GM23248 (cell line): Measurements from ENCODE around the gene THOC6. TPM values are rescaled to one million over a fixed set of nuclear protein-coding genes. Genes with fewer than 3 reads are reported as not detected.

ENCODE experiments used
- DNase-seq: peaks from one replicate; pipeline ENCODE4 v3.0.0-alpha.2; 2015
- H2AFZ ChIP-seq: fragments of 200-600 bp; sonication (generic); 2 replicates; pipeline ENCODE4 v1.6.1; 2016; ENCODE audit warnings: antibody characterized with exemption
- H3F3A ChIP-seq: fragments of 200-600 bp; sonication (generic); 2 replicates; pipeline ENCODE4 v1.6.1; 2016; ENCODE audit warnings: mild to moderate bottlenecking, antibody characterized with exemption, mixed run types; ENCODE audit not compliant: insufficient read depth
- H3K27ac ChIP-seq: fragments of 200-600 bp; sonication (generic); 2 replicates; pipeline ENCODE4 v1.5.1; 2016; ENCODE audit warnings: mild to moderate bottlenecking
- H3K27me3 ChIP-seq: fragments of 200-600 bp; sonication (generic); replicated peaks from 2 replicates; pipeline ENCODE4 v1.6.1; 2016; ENCODE audit warnings: mild to moderate bottlenecking; ENCODE audit not compliant: insufficient read depth
- H3K36me3 ChIP-seq: fragments of 200-600 bp; sonication (generic); 2 replicates; pipeline ENCODE4 v1.6.1; 2016; ENCODE audit warnings: low read depth, mild to moderate bottlenecking
- H3K4me1 ChIP-seq: fragments of 200-600 bp; sonication (generic); 2 replicates; pipeline ENCODE4 v1.6.1; 2016; ENCODE audit warnings: mild to moderate bottlenecking; ENCODE audit not compliant: insufficient read depth
- H3K4me2 ChIP-seq: fragments of 200-600 bp; sonication (generic); one replicate; pipeline ENCODE4 v1.6.1; 2016; ENCODE audit warnings: mild to moderate bottlenecking; ENCODE audit not compliant: unreplicated experiment
- H3K4me3 ChIP-seq: fragments of 200-600 bp; sonication (generic); 2 replicates; pipeline ENCODE4 v1.5.1; 2016; ENCODE audit warnings: mild to moderate bottlenecking
- H3K79me2 ChIP-seq: fragments of 200-600 bp; sonication (generic); 2 replicates; pipeline ENCODE4 v1.6.1; 2016; ENCODE audit warnings: mild to moderate bottlenecking; ENCODE audit not compliant: insufficient read depth
- H3K9ac ChIP-seq: fragments of 200-600 bp; sonication (generic); 2 replicates; pipeline ENCODE4 v1.6.1; 2016; ENCODE audit warnings: mild to moderate bottlenecking
- H3K9me2 ChIP-seq: fragments of 200-600 bp; sonication (generic); 2 replicates; pipeline ENCODE4 v1.6.1; 2016; ENCODE audit warnings: mixed run types, mild to moderate bottlenecking, moderate library complexity; ENCODE audit not compliant: insufficient read depth
- H3K9me3 ChIP-seq: fragments of 200-600 bp; sonication (generic); one replicate; pipeline ENCODE4 v1.6.1; 2017; ENCODE audit warnings: low read depth
- H4K20me1 ChIP-seq: fragments of 200-600 bp; sonication (generic); 2 replicates; pipeline ENCODE4 v1.6.0; 2016; ENCODE audit not compliant: insufficient read depth
- EZH2 ChIP-seq: fragments of 200-600 bp; sonication (generic); IDR thresholded peaks from 2 replicates; pipeline ENCODE4 v1.6.1; 2018; ENCODE audit warnings: antibody characterized with exemption, mild to moderate bottlenecking; ENCODE audit not compliant: insufficient read depth, poor library complexity, severe bottlenecking
- EZH2phosphoT487 ChIP-seq: fragments of 200-600 bp; sonication (generic); IDR thresholded peaks from 2 replicates; pipeline ENCODE4 v1.6.1; 2018; ENCODE audit warnings: antibody characterized with exemption, moderate library complexity, mild to moderate bottlenecking, low read depth; ENCODE audit not compliant: insufficient read depth
- WGBS, 2 experiments: methylation state at CpG; one replicate each; pipeline ENCODE4 v1.1.6; 2015 to 2017; ENCODE audit warnings: low lambda C conversion rate in 2 of 2, low coverage in 1 of 2; ENCODE audit errors: missing lambda C conversion rate in 2 of 2; 5-methylcytosine and 5-hydroxymethylcytosine counted together
- in situ Hi-C: fragments of 300-500 bp; cut with MboI; formaldehyde crosslinking; loops from 2 replicates; pipeline ENCODE4 v1.15.0; 2020
- polyA plus RNA-seq: library from polyadenylated mRNA; unstranded; fragments of >200 nt; fragmentation: Nextera tagmentation; extraction: Ambion mirVana; gene quantifications from 2 replicates; pipeline ENCODE4 v1.2.1, GENCODE V29; 2016
- total RNA-seq: library from RNA; depleted of rRNA; stranded (reverse); fragments of >200 nt; shearing (Covaris generic); gene quantifications from 2 replicates; pipeline ENCODE4 v1.2.3, GENCODE V29; 2014

THOC6 gene
- total and polyA plus RNA-seq, 2 experiments from 2014 or later = 17.7 to 22.4 TPM

DNA sequence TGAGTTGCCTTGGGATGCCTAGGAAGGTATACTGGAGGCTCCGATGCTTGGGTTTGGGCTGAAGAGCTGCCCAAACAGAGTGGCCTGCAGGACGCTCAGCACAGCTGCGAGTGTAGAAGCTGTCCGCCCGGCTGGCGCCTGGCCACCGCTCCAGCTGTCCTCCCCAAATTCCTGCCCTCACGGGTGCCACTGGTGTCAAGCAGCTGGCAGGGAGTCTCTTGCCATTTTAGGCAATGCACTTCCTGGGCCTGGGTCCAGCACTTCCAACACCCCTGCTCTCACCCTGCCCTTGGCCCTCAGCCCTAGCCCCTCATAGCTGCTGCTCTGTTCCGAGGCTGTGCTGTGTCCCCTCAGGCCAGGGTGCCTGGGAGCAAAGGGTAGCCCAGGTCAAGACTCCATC, 38.4 kb upstream of the THOC6 start:
- Histone ChIP-seq H3K4me1 (no peaks in the 10 kb centered on the region), H3K9me2 (no peaks in the 10 kb centered on the region), H2AFZ (no peak overlapping the region), H3K9ac (no peak overlapping the region), H3K4me3 (no peak overlapping the region), H3K9me3 (no peaks in the 10 kb centered on the region), H4K20me1 (no peaks in the 10 kb centered on the region), H3K27me3 (no peaks in the 10 kb centered on the region; the same call in 1 of the 2 replicates), H3K4me2 (no peak overlapping the region), H3K36me3 (no peaks in the 10 kb centered on the region), H3K79me2 (no peaks in the 10 kb centered on the region), H3F3A (no peaks in the 10 kb centered on the region), H3K27ac (no peak overlapping the region)
- in situ Hi-C loops = no loop called here
- WGBS, 2 experiments = 86 to 90% methylated on average over 7 to 8 of the region's 9 CpGs
- no peak for DNase-seq
- no peak for TF ChIP-seq EZH2
- TF ChIP-seq EZH2phosphoT487 = no peak

DNA sequence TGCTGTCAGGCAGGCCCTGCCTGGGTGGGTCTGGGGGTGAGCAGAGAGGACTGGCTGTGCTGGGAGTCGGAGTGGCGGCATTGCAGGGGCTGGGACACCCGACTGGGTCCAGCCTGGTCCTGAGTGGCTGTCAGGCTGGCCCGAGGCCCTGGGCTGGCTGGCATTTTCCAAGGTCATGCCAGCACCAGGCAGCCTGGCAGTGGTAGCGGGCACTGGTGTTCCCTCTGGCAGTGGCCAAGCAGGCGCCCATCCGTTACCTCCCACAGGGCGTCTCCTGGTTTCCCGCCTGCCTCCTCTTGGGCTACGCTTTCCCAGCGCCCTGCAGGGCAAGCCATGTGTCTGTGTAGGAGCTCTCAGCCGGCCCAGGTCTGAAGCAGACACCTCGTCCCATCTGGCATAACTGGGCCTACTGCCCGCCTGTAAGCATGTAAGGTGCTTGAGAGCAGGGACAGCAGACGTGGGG, 37.9 kb upstream of the THOC6 start:
- TF ChIP-seq EZH2 (no peak), EZH2phosphoT487 (no peak)
- H3K9ac ChIP-seq = no peak overlapping the region
- H3F3A ChIP-seq = no peaks in the 10 kb centered on the region
- H3K36me3 ChIP-seq = no peaks in the 10 kb centered on the region
- DNase-seq = no peak
- in situ Hi-C loops = no loop called here
- no peaks in the 10 kb centered on the region for H3K9me2 ChIP-seq
- WGBS, 2 experiments = 81 to 86% methylated on average over 15 of the region's 15 CpGs
- no peak overlapping the region for H2AFZ ChIP-seq
- H3K4me1 ChIP-seq = no peaks in the 10 kb centered on the region
- H3K9me3 ChIP-seq = no peaks in the 10 kb centered on the region
- no peak overlapping the region for H3K27ac ChIP-seq
- H3K79me2 ChIP-seq = no peaks in the 10 kb centered on the region
- no peaks in the 10 kb centered on the region for H4K20me1 ChIP-seq
- no peak overlapping the region for H3K4me3 ChIP-seq
- H3K27me3 ChIP-seq = no peaks in the 10 kb centered on the region; the same call in 1 of the 2 replicates
- no peak overlapping the region for H3K4me2 ChIP-seq

DNA sequence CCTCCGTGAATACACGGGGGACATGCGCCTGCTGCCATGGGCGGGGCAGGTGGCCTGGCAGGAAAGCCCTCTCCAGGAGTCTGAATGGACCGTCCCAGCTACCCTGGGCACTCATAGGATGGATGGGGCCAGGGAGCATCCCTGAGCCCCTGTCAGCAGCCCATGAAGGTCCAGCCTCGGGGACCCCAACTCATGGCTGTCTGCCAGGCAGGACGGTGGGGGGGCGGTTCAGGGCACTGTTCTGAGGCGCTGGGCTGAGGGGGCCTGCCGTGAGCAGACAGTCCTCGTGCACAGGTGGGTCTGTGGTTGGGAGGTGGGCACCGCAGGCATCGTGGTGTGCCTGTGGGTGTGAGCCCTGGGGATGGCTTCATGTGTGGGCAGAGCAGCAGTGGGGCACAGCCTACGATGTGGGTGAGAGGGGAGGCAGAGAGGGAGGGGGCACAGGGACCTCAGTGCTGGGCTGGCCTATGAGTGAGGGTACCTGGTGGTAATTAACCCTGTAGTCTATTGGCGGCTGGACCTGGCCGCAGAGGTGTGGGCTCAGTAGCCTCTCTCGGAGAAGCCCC, 37.1 kb upstream of the THOC6 start:
- Histone ChIP-seq H2AFZ (no peak overlapping the region), H3K9me2 (no peaks in the 10 kb centered on the region), H3K4me1 (no peaks in the 10 kb centered on the region), H3K4me2 (no peak overlapping the region), H3K9ac (no peak overlapping the region), H3K27ac (no peak overlapping the region), H3K27me3 (no peaks in the 10 kb centered on the region; the same call in 1 of the 2 replicates), H3K4me3 (no peak overlapping the region), H3F3A (no peaks in the 10 kb centered on the region), H4K20me1 (no peaks in the 10 kb centered on the region), H3K36me3 (no peaks in the 10 kb centered on the region), H3K79me2 (no peaks in the 10 kb centered on the region), H3K9me3 (no peaks in the 10 kb centered on the region)
- WGBS, 2 experiments = 67 to 70% methylated on average over 17 of the region's 17 CpGs
- in situ Hi-C loops = no loop called here
- DNase-seq = no peak
- TF ChIP-seq EZH2phosphoT487 (no peak), EZH2 (no peak)

DNA sequence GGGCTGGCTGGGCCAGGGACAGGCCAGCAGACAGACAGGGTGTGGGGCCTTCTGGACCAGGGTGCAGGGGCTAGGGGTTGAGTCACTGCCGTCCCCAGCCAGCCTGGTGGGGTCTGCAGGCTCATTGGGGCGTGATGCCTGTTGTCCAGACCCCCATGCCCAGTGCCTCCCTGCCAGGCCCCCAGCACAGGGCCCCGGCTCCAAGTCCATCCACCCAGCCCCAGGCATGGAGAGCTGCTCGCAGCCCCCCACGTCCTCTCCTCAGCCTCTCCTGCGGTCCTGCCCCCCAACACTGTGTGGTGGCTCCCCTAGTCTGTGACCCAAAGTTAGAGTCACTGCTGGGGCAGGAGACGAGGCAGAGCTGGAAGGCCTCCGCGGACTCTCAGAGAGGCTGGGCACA, 36.5 kb upstream of the THOC6 start:
- no peaks in the 10 kb centered on the region for H4K20me1 ChIP-seq
- no peaks in the 10 kb centered on the region; the same call in 1 of the 2 replicates for H3K27me3 ChIP-seq
- H3K4me3 ChIP-seq = no peak overlapping the region
- H3F3A ChIP-seq = no peaks in the 10 kb centered on the region
- no peak overlapping the region for H3K27ac ChIP-seq
- 65 to 73% methylated on average over 8 of the region's 9 CpGs for WGBS, 2 experiments
- H2AFZ ChIP-seq = no peak overlapping the region
- in situ Hi-C loops = no loop called here
- H3K4me2 ChIP-seq = no peak overlapping the region
- H3K9ac ChIP-seq = no peak overlapping the region
- no peak for DNase-seq
- H3K9me2 ChIP-seq = no peaks in the 10 kb centered on the region
- no peaks in the 10 kb centered on the region for H3K36me3 ChIP-seq
- H3K79me2 ChIP-seq = no peaks in the 10 kb centered on the region
- no peaks in the 10 kb centered on the region for H3K9me3 ChIP-seq
- TF ChIP-seq EZH2 = no peak
- no peak for TF ChIP-seq EZH2phosphoT487
- H3K4me1 ChIP-seq = no peaks in the 10 kb centered on the region

DNA sequence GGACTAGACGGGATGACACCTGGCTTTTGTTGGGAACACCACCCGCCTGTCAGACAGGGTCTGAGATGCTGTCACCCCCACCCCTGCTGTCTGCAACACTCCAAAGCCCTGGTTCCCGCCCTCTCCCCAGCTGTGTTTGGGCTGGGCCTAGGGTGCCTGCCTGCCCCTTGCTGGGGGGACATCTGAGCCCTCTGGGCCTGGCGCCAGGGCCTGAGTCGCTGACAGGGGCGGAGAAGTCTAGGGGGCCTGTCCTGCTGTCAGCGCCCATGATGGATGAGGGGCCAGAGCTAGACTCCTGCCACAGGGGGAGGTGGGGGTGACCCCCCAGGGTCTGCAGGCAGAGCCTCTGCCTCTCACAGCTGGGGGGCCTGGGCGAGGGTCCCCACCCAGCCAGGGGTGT, 36.0 kb upstream of the THOC6 start:
- Histone ChIP-seq H3K4me2 (no peak overlapping the region), H3K9me2 (no peaks in the 10 kb centered on the region), H3K27ac (no peak overlapping the region), H3K9ac (no peak overlapping the region), H3K79me2 (no peaks in the 10 kb centered on the region), H3K4me3 (no peak overlapping the region), H3F3A (no peaks in the 10 kb centered on the region), H4K20me1 (no peaks in the 10 kb centered on the region), H2AFZ (no peak overlapping the region), H3K4me1 (no peaks in the 10 kb centered on the region), H3K27me3 (no peaks in the 10 kb centered on the region; the same call in 1 of the 2 replicates), H3K9me3 (no peaks in the 10 kb centered on the region), H3K36me3 (no peaks in the 10 kb centered on the region)
- no peak for TF ChIP-seq EZH2phosphoT487
- TF ChIP-seq EZH2 = no peak
- no peak for DNase-seq
- 30 to 46% methylated on average over 5 to 8 of the region's 8 CpGs for WGBS, 2 experiments
- in situ Hi-C loops = no loop called here
